MCF 10A (cell line): ENCODE data around the gene FAM89A. TPM values are rescaled to one million over a fixed set of nuclear protein-coding genes. Genes with fewer than 3 reads are reported as not detected.

Experiments
- BruUV-seq: library from RNA; stranded (reverse); fragments of 400-500 nt; replicated peaks from 2 replicates; lab custom pipeline; 2021; lab: Mats Ljungman, UMichigan
- CTCF ChIA-PET: fragments of 300-600 bp; sonication (Branson Sonifier 250); formaldehyde crosslinking; extraction: SDS; loops from one replicate; lab custom pipeline; 2021; ENCODE audit warnings: antibody characterized with exemption, inconsistent platforms; lab: Yijun Ruan, JAX
- POLR2A ChIA-PET: fragments of 300-600, 350-650 bp; sonication (Branson Sonifier 250); formaldehyde crosslinking; extraction: SDS; loops from one replicate; lab custom pipeline; 2020; ENCODE audit warnings: antibody characterized with exemption, inconsistent platforms; lab: Yijun Ruan, JAX
- DNase-seq: peaks from one replicate; pipeline ENCODE4 v3.0.0-alpha.2; 2018; ENCODE audit not compliant: unreplicated experiment
- H3K27ac Mint-ChIP-seq: one replicate; pipeline ENCODE4 v1.8.0; 2022; ENCODE audit warnings: mild to moderate bottlenecking, low read depth, mixed read lengths; ENCODE audit not compliant: unreplicated experiment
- H3K27me3 Mint-ChIP-seq: one replicate; pipeline ENCODE4 v1.8.0; 2022; ENCODE audit warnings: mixed read lengths; ENCODE audit not compliant: insufficient read depth, unreplicated experiment
- H3K36me3 Mint-ChIP-seq: one replicate; pipeline ENCODE4 v1.8.0; 2022; ENCODE audit warnings: mild to moderate bottlenecking, moderate library complexity, mixed read lengths; ENCODE audit not compliant: insufficient read depth, unreplicated experiment
- H3K4me1 Mint-ChIP-seq: one replicate; pipeline ENCODE4 v1.8.0; 2022; ENCODE audit warnings: mixed read lengths; ENCODE audit not compliant: insufficient read depth, unreplicated experiment
- H3K4me3 Mint-ChIP-seq: one replicate; pipeline ENCODE4 v1.8.0; 2022; ENCODE audit warnings: mild to moderate bottlenecking, moderate library complexity, mixed read lengths; ENCODE audit not compliant: unreplicated experiment
- H3K9me3 Mint-ChIP-seq: one replicate; pipeline ENCODE4 v1.8.0; 2022; ENCODE audit warnings: mixed read lengths; ENCODE audit not compliant: unreplicated experiment
- intact Hi-C: fragments of 100-400 bp; cut with micrococcal nuclease; formaldehyde crosslinking; loops from 2 replicates; pipeline ENCODE4 v1.14.1; 2022
- total RNA-seq: library from RNA; stranded (reverse); gene quantifications from 2 replicates; pipeline ENCODE4 v1.2.3, GENCODE V29; 2022
- TF ChIP-seq, protein P1 (sequence below): fragments of 200-600 bp; IDR thresholded peaks from one replicate; pipeline ENCODE4 v1.8.0; 2022; ENCODE audit warnings: antibody characterized with exemption, mild to moderate bottlenecking; ENCODE audit not compliant: unreplicated experiment

FAM89A gene
- total RNA-seq, 1 experiment from 2014 or later, result 29.2 TPM

DNA sequence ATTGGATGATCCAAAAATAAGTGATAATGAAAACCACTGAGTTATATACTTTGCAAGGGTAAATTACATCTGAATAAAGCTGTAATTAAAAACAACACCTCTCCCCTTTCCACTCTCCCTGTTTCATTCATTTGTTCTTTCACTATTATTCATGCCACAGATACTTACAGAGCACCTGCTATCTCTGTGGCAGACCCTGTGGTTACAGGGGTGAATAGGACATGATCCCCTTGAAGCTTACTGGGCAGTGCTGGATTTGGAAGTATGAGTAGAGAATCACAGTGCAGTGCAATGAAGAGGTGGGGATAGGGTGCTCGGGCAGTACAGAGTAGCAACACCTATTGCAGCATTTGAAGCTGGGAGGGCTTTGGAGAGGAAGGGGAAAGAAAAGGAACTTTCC is 39.4 kb downstream of the FAM89A start:
- CTCF ChIA-PET, result no interaction called here

DNA sequence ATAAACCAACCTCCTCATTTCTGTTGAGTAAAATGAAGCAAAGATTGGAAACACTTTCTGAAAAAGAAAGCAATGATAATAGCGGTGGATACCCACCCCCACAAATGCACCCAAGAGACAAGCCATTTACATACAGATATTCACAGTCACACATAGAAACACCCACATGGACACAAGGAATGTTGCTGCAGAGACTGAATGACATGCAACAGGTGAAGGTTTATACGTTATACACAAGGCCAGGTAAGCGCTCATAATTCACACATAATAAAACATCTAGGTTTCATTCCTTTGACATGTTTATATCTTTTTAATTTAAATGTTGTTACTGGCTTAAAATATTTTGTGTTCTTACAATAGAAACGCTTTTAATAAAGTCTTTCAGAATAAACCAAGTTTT is 39.9 kb downstream of the FAM89A start:
- ChIA-PET CTCF (no interaction called here), POLR2A (interaction anchor here (0.7 to 1.9 kb wide), 6 partner anchors 10 to 442 kb away, joined by 3 to 8 read pairs (median 3); partner anchors contain the start of gene ARV1)
- Mint-ChIP-seq H3K4me1 (no peaks in the 10 kb centered on the region), H3K27me3 (no peaks in the 10 kb centered on the region), H3K36me3 (no peaks in the 10 kb centered on the region), H3K27ac (no peak overlapping the region), H3K4me3 (no peak overlapping the region), H3K9me3 (peaks cover 19% of the 10 kb centered on the region)
- no TSS peak for BruUV-seq
- intact Hi-C loops, result no loop called here
- DNase-seq, result no peak
- TF ChIP-seq, protein P1, sequence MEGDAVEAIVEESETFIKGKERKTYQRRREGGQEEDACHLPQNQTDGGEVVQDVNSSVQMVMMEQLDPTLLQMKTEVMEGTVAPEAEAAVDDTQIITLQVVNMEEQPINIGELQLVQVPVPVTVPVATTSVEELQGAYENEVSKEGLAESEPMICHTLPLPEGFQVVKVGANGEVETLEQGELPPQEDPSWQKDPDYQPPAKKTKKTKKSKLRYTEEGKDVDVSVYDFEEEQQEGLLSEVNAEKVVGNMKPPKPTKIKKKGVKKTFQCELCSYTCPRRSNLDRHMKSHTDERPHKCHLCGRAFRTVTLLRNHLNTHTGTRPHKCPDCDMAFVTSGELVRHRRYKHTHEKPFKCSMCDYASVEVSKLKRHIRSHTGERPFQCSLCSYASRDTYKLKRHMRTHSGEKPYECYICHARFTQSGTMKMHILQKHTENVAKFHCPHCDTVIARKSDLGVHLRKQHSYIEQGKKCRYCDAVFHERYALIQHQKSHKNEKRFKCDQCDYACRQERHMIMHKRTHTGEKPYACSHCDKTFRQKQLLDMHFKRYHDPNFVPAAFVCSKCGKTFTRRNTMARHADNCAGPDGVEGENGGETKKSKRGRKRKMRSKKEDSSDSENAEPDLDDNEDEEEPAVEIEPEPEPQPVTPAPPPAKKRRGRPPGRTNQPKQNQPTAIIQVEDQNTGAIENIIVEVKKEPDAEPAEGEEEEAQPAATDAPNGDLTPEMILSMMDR, result no peak

More for the DNA sequence above, 39.4 kb downstream of the FAM89A start:
- Mint-ChIP-seq H3K36me3 (no peaks in the 10 kb centered on the region), H3K27me3 (no peaks in the 10 kb centered on the region), H3K27ac (no peak overlapping the region), H3K4me1 (no peaks in the 10 kb centered on the region), H3K9me3 (peaks cover 23% of the 10 kb centered on the region), H3K4me3 (no peak overlapping the region)
- intact Hi-C loops, result no loop called here
- BruUV-seq, result no TSS peak
- TF ChIP-seq, protein P1, result no peak
- POLR2A ChIA-PET, result interaction anchor here (0.7 to 2.2 kb wide), 7 partner anchors 7 to 441 kb away, joined by 3 to 8 read pairs (median 3); partner anchors contain the start of gene ARV1
- DNase-seq, result no peak

DNA sequence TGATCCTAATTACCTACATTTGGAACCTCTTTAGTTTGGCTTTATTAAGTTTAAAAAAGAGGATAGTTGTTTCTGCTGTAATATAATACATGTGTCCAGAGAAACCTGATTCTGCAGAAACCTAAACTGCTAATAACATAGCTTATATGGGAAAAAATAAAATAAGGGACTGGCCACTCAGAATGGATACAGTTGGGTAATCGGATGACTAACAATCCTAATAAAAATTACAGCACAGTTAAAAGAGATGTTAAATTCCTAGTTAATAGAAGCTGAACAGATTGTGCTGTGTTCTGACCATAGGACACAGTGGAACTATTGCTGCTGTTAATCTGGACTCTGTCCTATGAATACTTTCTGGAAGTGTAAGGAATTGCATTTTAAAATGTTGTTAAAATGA is 45.2 kb downstream of the FAM89A start:
- intact Hi-C loops, result no loop called here
- BruUV-seq, result no TSS peak
- CTCF ChIA-PET, result interaction anchor here (0.8 kb wide), 1 partner anchor 226 kb away, joined by 3 read pairs; no protein-coding TSS in a partner anchor

DNA sequence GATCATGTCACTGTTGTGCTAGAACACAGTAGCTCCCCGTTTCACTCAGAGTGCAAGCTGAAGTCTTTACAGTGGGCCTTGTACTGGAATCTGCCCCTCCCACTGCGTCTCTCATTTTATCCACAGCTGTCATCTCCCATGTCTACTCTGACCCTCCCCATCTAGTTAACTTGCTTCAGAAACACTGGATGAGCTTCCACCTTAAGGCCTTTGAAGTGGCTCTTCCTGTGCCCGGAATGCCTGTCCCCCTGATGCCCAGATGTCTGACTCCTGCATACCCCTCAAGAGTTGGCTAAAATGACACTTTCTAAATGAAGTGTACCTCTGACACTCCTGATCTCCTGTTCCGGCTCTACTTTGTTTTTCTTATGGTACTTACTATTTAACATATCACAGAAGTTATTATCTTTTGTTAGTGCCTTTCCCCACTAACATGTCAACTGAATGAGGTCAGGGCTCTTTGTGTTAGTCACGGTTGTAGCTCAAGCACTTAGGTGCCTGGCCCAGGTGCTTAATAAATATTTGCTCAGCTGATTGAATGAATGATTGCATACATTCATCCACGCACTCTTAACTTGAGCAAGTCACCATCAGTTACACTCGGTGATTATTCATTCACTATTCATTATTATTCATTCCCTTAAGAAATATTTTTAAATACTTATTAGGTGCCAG is 47.8 kb downstream of the FAM89A start:
- no TSS peak for BruUV-seq
- Mint-ChIP-seq H3K4me1 (peaks cover 5% of the 10 kb centered on the region), H3K9me3 (no peaks in the 10 kb centered on the region), H3K4me3 (no peak overlapping the region), H3K27me3 (no peaks in the 10 kb centered on the region), H3K36me3 (peaks cover 38% of the 10 kb centered on the region), H3K27ac (no peak overlapping the region)
- TF ChIP-seq, protein P1, result no peak
- DNase-seq, result no peak
- intact Hi-C loops, result no loop called here
- POLR2A ChIA-PET, result interaction anchor here (0.7 to 10.7 kb wide), 4 partner anchors 9 to 41 kb away, joined by 3 to 76 read pairs (median 6); partner anchors contain the start of genes ARV1 and TTC13
- CTCF ChIA-PET, result interaction anchor here (0.6 to 1.7 kb wide), 4 partner anchors 21 to 334 kb away, joined by 3 to 4 read pairs (median 3); no protein-coding TSS in a partner anchor

More for the DNA sequence above, 45.2 kb downstream of the FAM89A start:
- Mint-ChIP-seq H3K9me3 (no peaks in the 10 kb centered on the region), H3K36me3 (peaks cover 27% of the 10 kb centered on the region), H3K4me3 (no peak overlapping the region), H3K4me1 (no peaks in the 10 kb centered on the region), H3K27me3 (no peaks in the 10 kb centered on the region), H3K27ac (no peak overlapping the region)
- DNase-seq, result no peak
- TF ChIP-seq, protein P1, result no peak
- POLR2A ChIA-PET, result interaction anchor here (0.9 to 10.7 kb wide), 2 partner anchors 17 to 18 kb away, joined by 4 to 76 read pairs; partner anchors contain the start of genes ARV1 and TTC13
